GM12878 (cell line): ENCODE data around the gene MYO1E. TPM values are rescaled to one million over a fixed set of nuclear protein-coding genes. Genes with fewer than 3 reads are reported as not detected.

ENCODE experiments used
- ATAC-seq: fragments of 200-7000 bp; cut with Tn5 transposase; 3 replicates; pipeline ENCODE4 v1.9.1; 2020; ENCODE audit warnings: mild to moderate bottlenecking, moderate library complexity
- BruUV-seq: library from RNA; stranded (reverse); fragments of 400-500 nt; replicated peaks from 2 replicates; lab custom pipeline; 2021; lab: Mats Ljungman, UMichigan
- CTCF ChIA-PET: fragments of 300-600 bp; sonication (Branson Sonifier 250); formaldehyde crosslinking; extraction: SDS; loops from one replicate; lab custom pipeline; 2021; ENCODE audit warnings: inconsistent platforms; lab: Yijun Ruan, JAX
- POLR2A ChIA-PET: fragments of 350-600 bp; formaldehyde crosslinking; extraction: SDS; loops from one replicate; lab custom pipeline; 2021; ENCODE audit warnings: inconsistent platforms; lab: Charles Lee
- RAD21 ChIA-PET: fragments of 300-600 bp; sonication (Branson Sonifier 250); formaldehyde crosslinking; loops from one replicate; lab custom pipeline; 2023; ENCODE audit warnings: antibody characterized with exemption; ENCODE audit not compliant: unreplicated experiment; lab: Charles Lee
- SMC1A ChIA-PET: fragments of 300-600 bp; sonication (Branson Sonifier 250); formaldehyde crosslinking; loops from one replicate; lab custom pipeline; 2023; ENCODE audit not compliant: unreplicated experiment, uncharacterized antibody; lab: Charles Lee
- DNase-seq: peaks from one replicate; pipeline ENCODE4 v3.0.0-alpha.2; 2011; ENCODE audit warnings: low read depth, low spot score
- FAIRE-seq: peaks from 3 replicates; lab custom pipeline; 2011; peaks lifted over from hg19 to GRCh38; lab: Jason Lieb, UNC
- H2AFZ ChIP-seq: 2 replicates; pipeline ENCODE4 v1.6.0; 2011; ENCODE audit warnings: low read depth, low read length, control low read depth; ENCODE audit not compliant: control insufficient read depth
- H3K27ac ChIP-seq: 2 replicates; pipeline ENCODE4 v1.5.1; 2011; ENCODE audit warnings: control low read depth; ENCODE audit not compliant: control insufficient read depth, insufficient read depth
- H3K27me3 ChIP-seq, 2 experiments: replicated peaks in 1 of 2; 2 replicates each; pipeline versions ENCODE4 v1.6.0 to v1.6.1; 2011; ENCODE audit warnings: low read length in 1 of 2; ENCODE audit not compliant: control insufficient read depth in 2 of 2, insufficient read depth in 2 of 2
- H3K36me3 ChIP-seq, 2 experiments: 2 replicates each; pipeline ENCODE4 v1.5.1; 2011; ENCODE audit warnings: low read length in 1 of 2; ENCODE audit not compliant: control insufficient read depth in 2 of 2, insufficient read depth in 2 of 2
- H3K4me1 ChIP-seq: 2 replicates; pipeline ENCODE4 v1.6.1; 2011; ENCODE audit warnings: mild to moderate bottlenecking, low read length, moderate library complexity, mixed read lengths; ENCODE audit not compliant: control insufficient read depth, insufficient read depth
- H3K4me2 ChIP-seq: 2 replicates; pipeline ENCODE4 v1.6.0; 2011; ENCODE audit warnings: control low read depth; ENCODE audit not compliant: control insufficient read depth, insufficient read depth
- H3K4me3 ChIP-seq: fragments of 200-600 bp; sonication (generic); 2 replicates; pipeline ENCODE4 v1.5.1; 2016
- H3K79me2 ChIP-seq: 2 replicates; pipeline ENCODE4 v1.6.0; 2011; ENCODE audit warnings: low read length; ENCODE audit not compliant: control insufficient read depth, insufficient read depth
- H3K9ac ChIP-seq: 2 replicates; pipeline ENCODE4 v1.8.0; 2011; ENCODE audit warnings: low read length, control low read depth, mixed read lengths; ENCODE audit not compliant: control insufficient read depth, insufficient read depth
- H3K9me3 ChIP-seq: replicated peaks from 3 replicates; pipeline ENCODE4 v1.5.1; 2011; ENCODE audit warnings: mild to moderate bottlenecking, low read length; ENCODE audit not compliant: control insufficient read depth, insufficient read depth
- H4K20me1 ChIP-seq: 2 replicates; pipeline ENCODE4 v1.6.0; 2011; ENCODE audit not compliant: control insufficient read depth, insufficient read depth
- BHLHE40 ChIP-seq, 2 experiments: fragments of 450-650 bp in 1 of 2; IDR thresholded peaks; 2 replicates each; pipeline ENCODE4 v1.6.1; 2011 to 2017; ENCODE audit warnings: low read depth in 2 of 2, borderline replicate concordance in 1 of 2, improper control_type of control experiment in 1 of 2, low read length in 1 of 2, mild to moderate bottlenecking in 1 of 2
- BRCA1 ChIP-seq: IDR thresholded peaks from 2 replicates; pipeline ENCODE4 v1.6.1; 2011; ENCODE audit warnings: low read depth, low read length, improper control_type of control experiment
- CHD1 ChIP-seq: IDR thresholded peaks from 2 replicates; pipeline ENCODE4 v1.6.1; 2012; ENCODE audit warnings: low read depth, low read length, improper control_type of control experiment
- ESRRA ChIP-seq: IDR thresholded peaks from 2 replicates; pipeline ENCODE4 v1.6.1; 2012; ENCODE audit warnings: mild to moderate bottlenecking, low read length, improper control_type of control experiment
- GABPA ChIP-seq: IDR thresholded peaks from 2 replicates; pipeline ENCODE4 v1.6.1; 2014; ENCODE audit warnings: antibody characterized with exemption, low read depth, mild to moderate bottlenecking, inconsistent platforms
- KAT2A ChIP-seq: conservative IDR thresholded peaks from 2 replicates; pipeline ENCODE4 v1.6.1; 2011; ENCODE audit warnings: low read depth, low read length; ENCODE audit not compliant: control insufficient read depth
- KDM1A ChIP-seq: fragments of 200-600 bp; sonication (generic); IDR thresholded peaks from 2 replicates; pipeline ENCODE4 v1.6.1; 2016; ENCODE audit warnings: borderline replicate concordance
- KLF5 ChIP-seq: fragments of 450-650 bp; IDR thresholded peaks from 2 replicates; pipeline ENCODE4 v1.6.1; 2014; ENCODE audit warnings: mild to moderate bottlenecking; ENCODE audit not compliant: partially characterized antibody
- MYC ChIP-seq: IDR thresholded peaks from 2 replicates; pipeline ENCODE4 v1.6.1; 2011; ENCODE audit warnings: mild to moderate bottlenecking, low read length, moderate library complexity, inconsistent platforms; ENCODE audit not compliant: insufficient read depth, insufficient replicate concordance, insufficient read length, severe bottlenecking
- NFXL1 ChIP-seq: fragments of 450-650 bp; IDR thresholded peaks from 2 replicates; pipeline ENCODE4 v1.6.1; 2017; ENCODE audit warnings: antibody characterized with exemption, mild to moderate bottlenecking, borderline replicate concordance
- NR2C1 ChIP-seq: fragments of 450-650 bp; IDR thresholded peaks from 2 replicates; pipeline ENCODE4 v1.6.1; 2017; ENCODE audit warnings: antibody characterized with exemption, mild to moderate bottlenecking, moderate library complexity
- RUNX3 ChIP-seq: IDR thresholded peaks from 2 replicates; pipeline ENCODE4 v1.6.1; 2012; ENCODE audit warnings: low read length, inconsistent platforms
- ZBTB4 ChIP-seq: fragments of 450-650 bp; formaldehyde crosslinking; IDR thresholded peaks from 2 replicates; pipeline ENCODE4 v1.4.0; 2022; ENCODE audit warnings: mild to moderate bottlenecking, moderate library complexity
- ZNF384 ChIP-seq: IDR thresholded peaks from 2 replicates; pipeline ENCODE4 v1.6.1; 2012; ENCODE audit warnings: low read depth, mild to moderate bottlenecking, low read length, improper control_type of control experiment, borderline replicate concordance
- ZNF622 ChIP-seq: fragments of 450-650 bp; IDR thresholded peaks from 2 replicates; pipeline ENCODE4 v1.6.1; 2017; ENCODE audit warnings: mild to moderate bottlenecking, inconsistent platforms
- WGBS: methylation state at CpG from one replicate; pipeline ENCODE4 v1.1.6; 2016; ENCODE audit warnings: low lambda C conversion rate; ENCODE audit not compliant: insufficient replicate concordance, insufficient coverage; ENCODE audit errors: missing lambda C conversion rate; 5-methylcytosine and 5-hydroxymethylcytosine counted together
- in situ Hi-C: fragments of 300-500 bp; cut with MboI; formaldehyde crosslinking; loops from 9 replicates; pipeline ENCODE4 v1.14.3; 2018; ENCODE audit warnings: mixed read lengths
- intact Hi-C: fragments of 100-400 bp; cut with micrococcal nuclease; formaldehyde crosslinking; loops from one replicate; pipeline ENCODE4 v1.14.2; 2022; ENCODE audit not compliant: unreplicated experiment
- polyA plus RNA-seq, 11 experiments: library from polyadenylated mRNA; depleted of rRNA in 4 of 11; unstranded in 6 of 11; stranded (reverse) in 5 of 11; fragments of >200 nt; fragmentation: Nextera tagmentation in 4 of 11; fragmentation: Illumina TruSeq in 1 of 11; extraction: Ambion mirVana in 4 of 11; extraction: Trizol in 1 of 11; gene quantifications; 1 replicate in 1 of 11; 2 replicates in 10 of 11; pipeline versions ENCODE4 v1.2.1 to v1.2.3, GENCODE V29; 2011 to 2016; ENCODE audit warnings: inconsistent platforms in 2 of 11, missing spikeins in 2 of 11, low read depth in 1 of 11
- total RNA-seq, 4 experiments: library from RNA; depleted of rRNA in 3 of 4; stranded (reverse); fragments of >200 nt in 3 of 4; fragmentation: Illumina TruSeq in 1 of 4; extraction: Trizol in 1 of 4; gene quantifications; 2 replicates each; pipeline versions ENCODE4 v1.2.1 to v1.2.3, GENCODE V29; 2013 to 2021

MYO1E gene
- total and polyA plus RNA-seq, 10 of the 15 experiments (the other 5 are each of a cell fraction or from before 2014, with no cell fraction given): 10.3 to 266 (median 64.9) TPM

- in situ Hi-C loops (no loop called here), intact Hi-C loops (no loop called here)
- Histone ChIP-seq H3K79me2 (no peaks in the 10 kb centered on the region), H3K36me3 (no peaks in the 10 kb centered on the region), H4K20me1 (no peaks in the 10 kb centered on the region), H3K4me3 (no peak overlapping the region), H3K9me3 (no peaks in the 10 kb centered on the region), H3K27ac (no peak overlapping the region), H3K4me2 (peak overlapping the region; percentile 27; the same call in 1 of the 2 replicates), H3K4me1 (peaks cover 10% of the 10 kb centered on the region; the same call in 1 of the 2 replicates), H3K9ac (no peak overlapping the region), H2AFZ (no peak overlapping the region; the same call in 1 of the 2 replicates), H3K27me3 (no peaks in the 10 kb centered on the region)
- FAIRE-seq (no peak), DNase-seq (no peak), ATAC-seq (peak; percentile 63)
- WGBS: 14% methylated on average over 3 of the region's 3 CpGs
- TF ChIP-seq CHD1 (no peak), RUNX3 (peak; percentile 56), ZNF622 (no peak), KLF5 (no peak), NR2C1 (no peak)
- BruUV-seq: no TSS peak
- POLR2A ChIA-PET: no interaction called here
- SMC1A ChIA-PET: interaction anchor here (1.1 to 1.3 kb wide), 2 partner anchors 9 to 38 kb away, joined by 3 to 4 read pairs; no protein-coding TSS in a partner anchor
- RAD21 ChIA-PET: interaction anchor here (0.6 kb wide), 1 partner anchor 402 kb away, joined by 3 read pairs; no protein-coding TSS in a partner anchor
- CTCF ChIA-PET: interaction anchor here (1.3 to 2.5 kb wide), 3 partner anchors 11 to 163 kb away, joined by 3 to 7 read pairs (median 4); no protein-coding TSS in a partner anchor
Measured at GRCh38 chr15:59420108-59420507, 47.4 kb upstream of the MYO1E start.

- Histone ChIP-seq H3K4me2 (no peak overlapping the region), H3K36me3 (no peaks in the 10 kb centered on the region), H3K4me1 (peaks cover 10% of the 10 kb centered on the region), H3K27me3 (no peaks in the 10 kb centered on the region), H4K20me1 (no peaks in the 10 kb centered on the region), H3K9ac (no peak overlapping the region), H3K9me3 (no peaks in the 10 kb centered on the region), H3K79me2 (no peaks in the 10 kb centered on the region), H3K4me3 (no peak overlapping the region), H3K27ac (no peak overlapping the region), H2AFZ (no peak overlapping the region)
- FAIRE-seq (no peak), DNase-seq (no peak), ATAC-seq (no peak)
- 28% methylated on average over 1 of the region's 1 CpG for WGBS
- POLR2A ChIA-PET: no interaction called here
- RAD21 ChIA-PET: no interaction called here
- in situ Hi-C loops (no loop called here), intact Hi-C loops (loop anchor here (10.0 kb wide), 1 partner anchor 434 kb away; the partner anchor contains the start of gene RNF111)
- no TSS peak for BruUV-seq
- SMC1A ChIA-PET: interaction anchor here (0.7 to 1.6 kb wide), 2 partner anchors 9 to 63 kb away, joined by 4 read pairs; no protein-coding TSS in a partner anchor
- CTCF ChIA-PET: interaction anchor here (1.4 to 1.5 kb wide), 3 partner anchors 8 to 82 kb away, joined by 3 to 4 read pairs (median 4); no protein-coding TSS in a partner anchor
- no peak for TF ChIP-seq MYC
- TF ChIP-seq NFXL1: no peak
- TF ChIP-seq ZBTB4 (CRISPR knock-in tag): no peak
- no peak for TF ChIP-seq KAT2A
- no peak for TF ChIP-seq BRCA1
- TF ChIP-seq GABPA: no peak
- no peak for TF ChIP-seq ZNF384
- no peak for TF ChIP-seq KDM1A
- TF ChIP-seq BHLHE40 (IDR thresholded peaks at IDR 0.05; ENCODE audit: borderline replicate concordance in 1 of 2, low read depth in 2 of 2, low read length in 1 of 2): no peak
- TF ChIP-seq NR2C1: no peak
- no peak for TF ChIP-seq ESRRA
Measured at GRCh38 chr15:59419170-59419569, 46.5 kb upstream of the MYO1E start.
